Measurements from ENCODE around the gene IL21R.
"Not testable (repeated sequence)": the region's sequence is repeated elsewhere in the genome, so short reads cannot be mapped to it uniquely, and the experiment has no call there.

IL21R gene

DNA sequence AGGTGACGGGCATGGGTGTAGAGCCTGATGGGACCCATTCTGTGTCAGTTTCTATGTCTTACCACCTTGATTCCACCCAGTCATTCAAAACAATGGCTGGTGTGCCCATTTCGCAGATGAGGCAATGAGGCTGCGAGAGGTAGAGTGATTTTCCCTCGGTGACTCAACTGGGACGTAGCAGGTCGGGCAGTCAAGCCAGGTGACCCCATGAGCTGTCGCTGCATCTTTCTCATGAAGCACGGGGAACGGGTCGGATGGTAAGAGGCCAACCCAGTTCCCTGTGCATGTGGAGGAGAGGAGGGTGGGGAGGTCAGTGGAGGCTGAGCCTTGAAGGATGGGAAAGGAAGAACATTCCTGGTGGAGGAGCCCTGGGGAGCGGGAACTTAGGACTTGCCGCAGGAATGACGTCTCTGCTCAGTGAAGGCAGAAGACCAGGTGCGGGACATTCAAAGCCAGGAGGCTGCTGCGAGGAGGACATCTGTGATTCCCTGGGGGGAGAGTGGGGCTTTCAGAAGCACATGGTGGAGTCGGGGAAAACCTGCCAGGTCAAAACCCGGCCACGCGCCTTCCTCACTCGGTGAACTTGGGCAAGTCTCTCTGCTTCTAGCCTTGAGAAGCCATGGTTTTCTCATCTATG lies 1.1 kb downstream of the IL21R start:
- DNase-seq, result no peak

DNA sequence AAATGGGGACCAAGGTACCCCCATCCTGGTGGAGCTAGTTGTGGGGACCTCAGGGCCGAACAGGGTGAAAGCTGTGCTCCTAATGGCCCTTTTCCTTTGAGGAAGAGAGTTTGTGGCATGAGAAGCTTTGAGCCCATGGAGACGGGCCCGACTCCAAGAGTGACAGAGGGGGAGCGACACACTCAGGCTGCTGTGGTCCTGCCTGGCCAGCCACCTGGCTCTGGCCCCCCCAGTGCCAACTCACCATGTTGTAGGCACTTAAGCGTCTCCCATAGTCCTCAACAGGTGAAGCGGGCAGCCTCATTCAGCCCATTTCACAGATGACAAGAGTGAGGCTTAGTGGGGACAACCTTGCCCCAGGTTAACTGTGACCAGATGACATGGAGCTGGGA lies 1.6 kb downstream of the IL21R start:
- DNase-seq, result no peak

DNA sequence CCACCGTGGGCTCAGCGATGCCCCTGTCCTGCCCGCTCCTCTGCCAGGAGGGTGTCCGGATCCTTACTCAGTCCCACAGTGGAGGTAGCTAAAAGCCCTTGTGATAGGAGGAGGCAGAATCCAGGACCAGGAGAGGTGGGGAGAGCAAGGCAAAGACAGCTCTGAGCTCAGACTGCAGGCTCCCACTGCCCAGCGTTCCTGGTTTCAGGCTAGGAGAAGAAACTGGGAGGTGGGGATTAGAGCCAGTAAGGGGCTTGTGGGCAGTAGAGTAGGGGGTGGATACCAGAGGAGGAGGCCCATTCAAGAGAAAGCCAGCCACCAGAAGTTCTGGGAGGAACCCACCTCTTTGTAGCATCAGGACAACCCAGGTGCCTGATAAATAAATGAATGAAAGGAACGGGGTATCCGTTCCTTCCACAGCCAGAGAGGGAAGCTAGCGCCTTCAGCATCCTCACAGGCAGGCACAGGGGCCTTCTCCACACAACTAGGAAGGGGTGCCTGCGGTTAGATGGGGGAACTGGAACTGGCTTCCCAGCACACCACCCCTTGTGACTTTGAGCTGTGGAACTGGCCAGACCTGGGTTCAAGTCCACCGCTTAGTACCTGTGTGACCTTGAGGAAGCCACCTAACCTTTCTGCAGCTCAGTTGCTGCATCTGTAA lies 2.3 kb downstream of the IL21R start:
- no peak for DNase-seq

DNA sequence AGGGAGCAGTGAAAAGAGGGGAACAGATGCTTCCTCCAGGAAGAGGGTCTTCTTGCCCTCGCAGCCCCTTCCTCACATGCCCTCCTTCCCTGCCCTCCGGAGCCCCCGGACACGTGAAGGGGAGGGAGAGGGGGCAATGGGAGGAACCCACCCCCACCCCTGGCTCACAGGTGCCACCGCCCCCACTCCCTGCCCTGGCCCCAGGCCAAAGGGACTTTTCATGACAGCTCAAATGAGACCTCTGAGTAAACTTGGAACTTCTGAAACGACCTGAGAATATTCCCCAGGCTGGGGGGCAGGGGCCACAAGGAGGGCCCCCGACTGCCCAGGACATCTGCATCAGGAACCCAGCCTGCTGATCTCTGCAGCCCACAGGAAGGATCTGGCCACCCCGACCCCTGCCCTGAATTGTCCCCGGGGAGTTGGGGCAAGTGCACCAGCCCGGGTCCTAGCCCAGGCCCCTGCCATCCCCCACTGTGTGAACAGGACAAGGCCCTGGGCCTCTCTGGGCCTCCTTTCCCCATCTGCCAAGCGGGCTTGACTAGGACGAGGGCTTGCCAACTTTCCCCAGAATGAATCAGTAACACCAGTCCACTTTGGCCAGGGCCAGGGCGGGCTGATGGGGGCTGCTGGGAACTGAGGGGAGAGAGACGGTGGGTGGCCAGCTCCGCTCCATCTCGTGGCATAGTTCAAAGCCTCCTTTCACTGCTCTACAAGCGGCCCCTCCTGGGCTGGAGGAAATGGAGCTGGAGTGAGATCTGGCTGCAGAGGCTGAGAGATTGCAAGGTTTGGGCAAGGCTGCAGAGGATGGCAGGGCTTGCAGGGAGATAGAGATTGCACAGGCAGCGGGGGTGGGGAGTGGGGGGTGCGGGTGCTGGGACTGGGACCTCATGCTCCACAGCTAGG lies 3.8 kb downstream of the IL21R start:
- DNase-seq, result no peak

DNA sequence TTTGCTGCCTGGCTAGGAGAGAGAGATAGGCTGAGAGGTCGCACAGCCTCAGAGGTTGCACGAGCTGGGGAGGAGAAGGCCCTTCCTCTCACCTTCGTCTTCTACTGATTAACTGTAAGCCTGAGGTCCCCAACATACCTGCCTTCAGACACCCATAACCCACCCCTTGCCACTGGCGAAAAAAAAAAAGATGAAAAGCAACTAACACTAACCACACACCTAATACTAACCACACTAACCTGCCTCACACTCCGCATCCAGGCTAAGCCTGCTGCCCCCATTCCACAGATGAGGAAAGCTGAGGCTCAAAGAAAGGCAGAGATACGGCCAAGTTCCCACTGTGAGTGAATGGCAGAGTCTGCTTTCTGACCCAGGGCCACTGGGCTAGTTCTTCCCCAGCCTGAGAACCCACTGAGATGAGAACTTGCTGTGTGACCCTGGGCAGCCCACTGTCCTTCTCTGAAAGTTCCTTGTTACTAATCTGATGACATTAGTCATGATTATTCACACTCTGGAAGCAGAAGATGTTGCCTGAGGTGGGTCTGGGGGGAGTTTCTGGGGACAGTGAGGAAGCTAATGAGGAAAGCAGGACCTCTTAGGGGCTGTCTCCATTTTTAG lies 4.6 kb downstream of the IL21R start:
- no peak for DNase-seq

DNA sequence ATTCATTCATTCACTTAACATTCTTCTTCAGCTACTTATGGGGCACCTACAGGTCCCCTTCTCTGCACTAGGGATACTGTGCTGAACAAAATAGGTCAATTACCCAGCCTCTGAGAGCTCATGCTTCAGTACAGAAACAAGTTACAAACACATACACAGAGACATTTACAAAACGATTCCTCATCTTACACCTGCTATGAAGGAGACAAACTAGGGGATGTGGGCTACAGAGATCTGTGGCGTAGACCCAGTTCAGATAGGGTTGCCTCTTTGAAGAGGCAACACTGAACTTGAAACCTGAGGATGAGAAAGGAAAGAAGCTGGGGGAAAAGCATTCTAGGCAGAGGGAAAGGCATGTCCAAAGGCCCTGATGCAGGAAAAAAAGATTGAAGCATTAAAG lies 5.2 kb downstream of the IL21R start:
- no peak for DNase-seq

DNA sequence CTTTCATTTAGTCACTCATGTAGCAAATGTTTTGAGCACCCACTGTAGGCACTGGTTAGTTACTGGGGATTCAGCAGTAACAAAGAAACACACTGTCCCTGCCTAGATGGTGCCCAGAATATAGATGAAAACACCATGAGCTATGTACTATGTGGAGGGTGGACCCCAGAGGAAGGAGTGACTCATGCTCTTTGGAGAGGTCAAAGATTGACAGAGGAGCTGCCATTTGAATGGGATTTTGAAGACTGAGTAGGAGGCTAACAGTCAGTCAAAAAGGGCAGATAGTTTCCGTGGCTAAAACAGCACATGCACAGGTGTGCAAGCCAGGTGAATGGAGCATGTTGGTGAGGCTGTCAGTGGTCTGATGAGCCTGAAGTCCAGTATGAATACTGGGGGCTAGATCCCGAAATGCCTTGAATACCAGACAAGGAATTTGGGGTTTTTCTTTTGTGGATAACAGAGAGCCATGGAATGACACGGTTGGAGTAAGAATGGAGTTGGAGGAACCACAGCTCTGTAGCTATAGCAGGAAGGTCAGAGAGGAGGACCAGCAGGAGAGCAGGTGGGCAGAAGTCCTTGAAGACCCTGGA lies 6.1 kb downstream of the IL21R start:
- DNase-seq, result no peak

DNA sequence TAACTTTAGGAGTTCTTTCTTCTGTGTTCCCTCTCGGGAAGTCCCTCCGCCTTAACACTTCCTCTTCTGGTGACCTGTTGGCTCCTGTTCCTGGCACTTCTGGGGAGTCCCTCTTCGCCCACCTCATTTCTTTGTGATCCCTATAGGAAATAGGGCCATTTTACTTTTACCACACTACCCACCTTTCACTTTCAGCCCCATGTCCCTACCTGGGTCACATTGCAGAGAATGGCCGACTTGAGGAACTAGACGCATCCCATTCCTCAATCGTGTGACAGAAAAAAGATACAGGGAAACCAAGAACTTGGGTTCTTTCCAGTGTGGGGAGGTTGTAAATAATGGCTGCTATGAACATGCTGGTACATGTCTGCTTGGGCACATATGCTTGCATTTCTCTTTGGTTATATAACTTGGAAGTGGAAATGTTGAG lies 6.6 kb downstream of the IL21R start:
- DNase-seq, result no peak

DNA sequence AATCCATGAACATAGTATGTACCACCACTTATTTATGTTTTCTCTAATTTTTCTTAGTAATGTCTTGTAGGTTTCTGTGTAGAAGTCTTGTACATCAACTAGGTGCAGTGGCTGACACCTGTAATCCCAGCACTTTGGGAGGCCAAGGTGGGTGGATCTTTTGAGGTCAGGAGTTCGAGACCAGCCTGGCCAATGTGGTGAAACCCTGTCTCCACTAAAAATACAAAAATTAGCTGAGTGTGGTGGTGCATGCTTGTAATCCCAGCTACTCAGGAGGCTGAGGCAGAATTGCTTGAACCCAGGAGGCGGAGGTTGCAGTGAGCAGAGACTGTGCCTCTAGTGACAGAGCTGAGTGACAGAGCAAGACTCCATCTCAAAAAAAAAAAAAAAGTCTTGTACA lies 8.0 kb downstream of the IL21R start:
- DNase-seq, result not testable (repeated sequence)

DNA sequence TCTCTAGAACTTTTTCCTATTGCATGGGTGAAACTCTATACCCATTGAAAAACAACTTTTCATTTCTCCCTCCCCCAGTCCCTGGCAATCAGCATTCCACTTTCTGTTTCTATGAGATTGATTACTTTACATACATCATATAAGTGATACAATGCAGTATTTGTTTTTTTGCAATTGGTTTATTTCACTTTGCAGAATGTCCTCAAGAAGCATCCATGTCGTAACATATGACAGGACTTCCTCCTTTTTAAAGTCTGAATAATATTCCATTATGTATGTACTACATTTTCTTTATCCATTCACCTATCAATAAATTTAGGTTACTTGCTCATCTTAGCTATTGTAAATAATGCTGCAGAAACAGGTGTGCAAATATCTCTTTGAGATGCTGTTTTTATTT lies 8.8 kb downstream of the IL21R start:
- DNase-seq, result no peak

DNA sequence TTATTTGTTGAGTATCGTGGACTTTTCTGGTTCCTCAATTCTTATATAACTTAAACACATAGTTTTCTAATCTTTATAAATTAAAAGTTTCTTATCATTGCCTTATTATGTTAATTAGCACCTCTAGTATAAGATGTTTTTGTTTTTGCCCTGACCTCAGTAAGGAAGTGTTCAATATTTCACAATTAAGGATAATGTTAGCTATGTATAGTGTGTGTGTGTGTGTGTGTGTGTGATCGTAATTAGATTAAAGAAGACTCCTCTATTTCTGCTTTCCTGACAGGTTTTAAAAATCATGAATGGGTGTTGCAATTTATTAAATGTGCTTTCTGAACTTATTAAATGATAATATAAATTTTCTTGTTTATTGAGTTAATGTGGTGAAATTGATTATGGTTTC lies 12.0 kb downstream of the IL21R start:
- no peak for DNase-seq

DNA sequence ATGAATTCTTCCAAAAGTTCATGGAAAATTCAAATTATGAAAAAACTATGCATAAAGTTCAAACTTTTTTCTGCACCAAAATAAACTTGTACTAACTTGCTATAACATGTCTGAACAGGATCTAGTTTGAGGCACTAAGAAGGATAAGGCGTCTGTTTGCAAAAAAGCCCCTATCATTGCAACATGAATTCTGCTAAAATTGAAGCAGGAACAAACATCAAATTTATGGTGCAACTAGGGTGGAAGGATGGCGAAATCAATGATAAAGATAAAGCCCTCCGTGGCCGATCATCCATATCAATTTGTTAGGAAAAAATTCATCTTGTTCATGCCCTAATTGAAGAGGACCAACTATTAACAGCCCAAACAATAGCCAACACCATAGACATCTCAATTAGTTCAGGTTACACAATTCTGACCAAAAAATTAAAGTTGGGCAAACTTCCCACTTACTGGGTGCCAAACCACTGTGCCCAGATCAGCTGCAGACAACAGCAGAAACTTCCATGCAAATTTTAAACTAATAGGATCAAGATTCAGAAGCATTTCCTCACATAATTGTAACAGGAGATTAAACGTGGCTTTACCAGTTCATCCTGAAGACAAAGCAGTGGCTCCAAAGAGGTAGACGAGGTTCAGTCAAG lies 12.9 kb downstream of the IL21R start:
- no peak for DNase-seq

DNA sequence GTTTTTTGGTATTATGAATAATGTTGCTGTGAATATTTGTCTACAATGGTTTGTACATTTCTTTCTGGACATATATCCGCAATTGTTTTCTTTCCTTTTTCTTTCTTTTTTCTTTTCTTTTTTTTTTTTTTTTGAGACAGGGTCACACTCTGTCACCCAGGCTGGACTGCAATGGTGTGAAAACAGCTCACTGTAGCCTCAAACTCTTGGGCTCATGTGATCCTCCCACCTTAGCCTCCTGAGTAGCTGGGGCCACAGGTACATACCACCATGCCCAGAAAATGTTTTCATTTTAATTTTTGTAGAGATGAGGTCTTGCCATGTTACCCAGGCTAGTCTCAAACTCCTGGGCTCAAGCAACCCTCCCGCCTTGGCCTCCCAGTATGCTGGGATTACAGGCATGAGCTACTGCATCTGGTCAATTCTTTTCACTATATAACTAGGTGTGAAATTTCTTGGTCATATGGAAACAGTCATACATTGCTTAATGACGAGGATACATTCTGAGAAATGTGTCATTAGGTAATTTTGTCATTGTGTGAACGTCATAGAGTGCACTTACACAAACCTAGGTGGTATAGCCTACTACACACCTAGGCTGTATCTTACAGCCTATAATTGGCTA lies 15.2 kb downstream of the IL21R start:
- no peak for DNase-seq

DNA sequence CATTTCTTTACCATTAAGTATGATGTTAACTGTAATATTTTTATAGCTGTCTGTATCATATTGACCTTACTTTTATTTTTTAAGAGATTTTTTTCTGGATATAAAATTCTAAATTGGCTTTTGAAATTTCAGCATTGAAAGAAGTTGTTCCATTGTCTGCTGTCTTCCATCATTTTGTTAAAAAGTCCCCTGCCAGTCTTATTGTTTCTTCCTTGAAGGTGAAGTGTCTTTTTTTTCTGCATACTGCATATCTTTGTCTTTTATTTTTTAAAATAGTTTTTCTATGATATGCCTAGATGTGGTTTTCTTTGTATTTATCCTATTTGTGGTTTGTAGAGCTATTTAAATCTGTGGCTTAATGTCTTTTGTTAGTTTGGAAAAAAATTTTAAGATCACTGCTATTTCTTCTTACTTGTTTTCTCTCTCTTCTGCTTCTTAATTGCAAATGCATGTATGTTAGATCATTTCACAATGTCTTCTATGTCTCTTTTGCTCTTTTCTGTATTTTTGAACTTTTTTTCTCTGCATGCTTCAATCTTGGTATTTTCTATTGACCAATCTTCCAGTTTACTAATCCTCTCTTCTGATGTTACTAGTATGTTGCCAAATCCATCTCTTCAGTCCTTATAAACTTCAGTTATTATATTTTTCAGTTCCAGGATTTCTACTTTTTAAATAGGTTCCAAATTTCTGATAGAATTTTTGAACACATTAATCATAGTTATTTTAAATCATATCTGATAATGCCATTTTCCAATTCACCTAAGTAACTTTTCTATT lies 20.2 kb downstream of the IL21R start:
- DNase-seq, result no peak

DNA sequence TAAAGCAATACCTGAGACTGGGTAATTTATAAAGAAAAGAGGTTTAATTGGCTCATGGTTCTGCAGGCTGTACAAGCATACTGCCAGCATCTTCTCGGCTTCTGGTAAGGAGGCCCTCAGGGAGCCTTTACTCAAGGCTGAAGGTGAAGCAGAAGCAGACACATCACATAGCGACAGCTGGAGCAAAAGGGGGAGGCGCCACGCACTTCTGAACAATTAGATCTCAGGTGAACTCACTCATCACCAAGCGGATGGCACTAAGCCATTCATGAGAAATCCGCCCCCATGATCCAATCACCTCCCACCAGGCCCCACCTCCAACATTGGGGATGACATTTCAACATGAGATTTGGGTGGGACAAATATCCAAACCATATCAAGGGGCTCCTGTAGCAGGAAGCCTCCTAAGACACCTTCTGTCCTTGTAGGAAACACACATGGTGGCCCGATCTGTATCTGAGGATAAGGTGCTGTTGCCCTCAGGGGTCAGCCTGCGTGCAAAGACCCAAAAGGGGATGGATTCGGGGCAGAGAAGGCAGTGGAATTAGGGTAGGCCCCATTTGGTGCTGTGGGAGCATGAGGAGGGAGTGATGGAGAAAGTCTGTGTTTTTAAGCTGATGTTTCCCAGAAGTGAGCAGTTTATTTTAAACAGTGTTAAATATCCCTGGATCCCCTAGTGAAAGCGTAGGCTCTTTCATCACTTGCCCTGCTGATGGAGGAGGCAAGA lies 23.0 kb downstream of the IL21R start:
- no peak for DNase-seq

DNA sequence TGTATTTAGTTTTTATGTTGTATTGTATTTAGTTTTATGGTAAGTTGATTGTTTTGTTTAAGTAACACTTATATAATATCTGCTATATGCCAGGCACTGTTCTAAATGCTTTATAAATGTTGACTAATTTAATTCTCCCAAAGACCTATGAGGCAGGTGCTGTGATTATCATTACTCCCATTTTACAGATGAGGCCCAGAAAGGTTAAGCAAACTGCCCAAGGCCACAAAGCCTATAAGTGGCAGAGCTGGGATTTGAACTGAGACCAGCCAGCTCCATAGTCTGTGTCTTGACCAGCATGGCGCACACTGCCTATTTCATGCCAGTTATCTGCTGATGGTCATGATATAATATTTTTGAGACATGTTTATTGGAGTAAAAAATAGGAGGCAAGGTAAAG lies 24.0 kb downstream of the IL21R start:
- DNase-seq, result no peak

DNA sequence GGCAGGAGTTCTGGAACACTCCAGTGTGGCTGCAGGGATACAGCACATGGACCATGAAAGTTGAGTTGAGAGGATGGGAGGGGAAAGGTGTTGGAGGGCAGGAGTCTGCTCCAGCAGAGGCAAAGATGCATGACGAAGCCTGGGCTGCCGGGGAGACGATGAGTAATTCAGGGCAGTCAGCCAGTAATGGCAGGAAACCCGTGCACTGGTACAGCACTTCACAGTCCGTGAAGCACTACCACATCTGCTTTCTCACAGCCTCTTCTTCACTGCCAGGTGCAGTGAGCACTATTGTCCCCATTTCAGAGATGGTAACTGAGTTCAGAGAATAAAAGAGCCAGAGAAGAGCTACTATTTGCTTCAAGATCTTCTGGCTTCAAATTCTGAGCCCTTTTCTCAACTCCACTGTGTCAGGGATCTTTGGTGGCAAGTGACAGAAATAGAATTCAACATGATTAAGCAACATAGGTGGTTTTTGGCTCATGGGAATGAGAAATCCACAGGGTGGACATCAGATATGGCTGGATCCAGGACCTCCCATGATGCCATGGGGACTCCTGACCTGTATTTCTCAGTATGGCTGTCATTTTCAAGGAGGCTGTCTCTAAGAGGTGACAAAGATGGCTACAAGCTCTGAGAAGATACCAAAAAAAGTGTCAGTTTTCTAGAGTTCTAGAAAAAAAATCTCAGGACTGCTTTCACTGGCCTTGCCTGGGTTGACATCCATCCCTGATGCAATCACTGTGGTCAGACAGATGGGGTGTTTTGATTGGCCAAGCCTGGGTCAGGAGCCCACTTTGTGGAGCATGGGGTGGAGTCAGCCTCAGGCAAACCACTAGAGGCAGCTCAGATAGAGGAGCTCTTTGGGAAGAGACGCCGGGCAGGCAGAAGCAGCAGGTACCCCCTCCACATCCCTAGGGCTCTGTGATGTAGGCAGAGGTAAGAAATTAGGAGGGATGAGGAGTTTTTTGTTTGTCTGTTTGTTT lies 24.7 kb downstream of the IL21R start:
- peak; percentile 91 for DNase-seq

DNA sequence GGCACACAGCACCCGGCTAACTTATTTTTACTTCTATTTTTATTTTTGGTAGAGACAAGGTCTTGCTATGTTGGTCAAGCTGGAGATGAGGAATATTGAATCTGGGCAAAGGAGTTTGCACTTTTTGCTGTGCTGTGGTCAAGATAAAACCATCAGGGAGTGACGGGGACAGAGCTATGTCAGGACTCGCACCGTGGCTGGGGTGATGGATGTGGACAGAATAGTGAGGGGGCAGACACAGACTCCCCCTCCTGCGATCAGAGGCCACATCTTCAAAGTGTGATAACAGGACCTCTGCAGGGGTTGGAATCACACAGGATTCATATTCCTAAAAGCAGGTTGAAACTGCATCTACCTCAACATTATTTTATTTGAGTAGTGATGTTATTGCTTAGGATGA lies 25.6 kb downstream of the IL21R start:
- DNase-seq, result no peak

Measured in NCI-H2029 treated with DMSO at 0.1 percent for 48 hours (cell line).